SK-N-SH treated with all-trans-retinoic acid at 6 μM for 48 hours (cell line): ENCODE results near the gene SDE2.
"Not testable (repeated sequence)": the region's sequence is repeated elsewhere in the genome, so short reads cannot be mapped to it uniquely, and the experiment has no call there.

Experiments
- ATAC-seq: fragments of 200-7000 bp; cut with Tn5 transposase; 3 replicates; pipeline ENCODE4 v1.9.1; 2020; ENCODE audit warnings: mild to moderate bottlenecking, moderate library complexity
- ARNTL ChIP-seq: fragments of 450-650 bp; formaldehyde crosslinking; IDR thresholded peaks from 2 replicates; pipeline ENCODE4 v1.5.0; 2020; ENCODE audit warnings: low read depth, mild to moderate bottlenecking, moderate library complexity, borderline replicate concordance
- BACH2 ChIP-seq: fragments of 250-450 bp; sonication (Bioruptor Pico); IDR thresholded peaks from 2 replicates; pipeline ENCODE4 v1.9.0; 2021; ENCODE audit warnings: mild to moderate bottlenecking, borderline replicate concordance
- CREB5 ChIP-seq: fragments of 250-450 bp; sonication (Bioruptor Pico); IDR thresholded peaks from 2 replicates; pipeline ENCODE4 v1.5.1; 2020; ENCODE audit warnings: low read depth, mild to moderate bottlenecking, moderate library complexity
- CSDC2 ChIP-seq: fragments of 250-450 bp; sonication (Bioruptor Pico); IDR thresholded peaks from 2 replicates; pipeline ENCODE4 v1.5.0; 2020; ENCODE audit warnings: mild to moderate bottlenecking, moderate library complexity
- CSRNP3 ChIP-seq: fragments of 250-450 bp; sonication (Bioruptor Pico); IDR thresholded peaks from 2 replicates; pipeline ENCODE4 v1.5.1; 2021; ENCODE audit warnings: mild to moderate bottlenecking, moderate library complexity
- ESRRG ChIP-seq: fragments of 250-450 bp; sonication (Bioruptor Pico); IDR thresholded peaks from 2 replicates; pipeline ENCODE4 v1.6.1; 2021; ENCODE audit warnings: mild to moderate bottlenecking
- GLIS3 ChIP-seq: fragments of 250-450 bp; sonication (Bioruptor Pico); IDR thresholded peaks from 2 replicates; pipeline ENCODE4 v1.5.0; 2020; ENCODE audit warnings: mild to moderate bottlenecking, moderate library complexity
- ISL1 ChIP-seq: fragments of 250-450 bp; sonication (Bioruptor Pico); IDR thresholded peaks from 2 replicates; pipeline ENCODE4 v2.1.2; 2022; ENCODE audit warnings: mild to moderate bottlenecking, moderate library complexity
- OSR1 ChIP-seq: fragments of 250-450 bp; sonication (Bioruptor Pico); IDR thresholded peaks from 2 replicates; pipeline ENCODE4 v1.8.0; 2022; ENCODE audit warnings: moderate library complexity, mild to moderate bottlenecking, inconsistent platforms
- PATZ1 ChIP-seq: fragments of 250-450 bp; sonication (Bioruptor Pico); IDR thresholded peaks from 2 replicates; pipeline ENCODE4 v1.8.0; 2020; ENCODE audit warnings: mild to moderate bottlenecking, moderate library complexity, borderline replicate concordance
- PPARA ChIP-seq: fragments of 250-450 bp; sonication (Bioruptor Pico); IDR thresholded peaks from 2 replicates; pipeline ENCODE4 v1.5.0; 2020; ENCODE audit warnings: mild to moderate bottlenecking, borderline replicate concordance
- RARB ChIP-seq: fragments of 250-450 bp; sonication (Bioruptor Pico); IDR thresholded peaks from 2 replicates; pipeline ENCODE4 v1.8.0; 2021; ENCODE audit warnings: mild to moderate bottlenecking, moderate library complexity
- TCF4 ChIP-seq: fragments of 250-450 bp; sonication (Bioruptor Pico); IDR thresholded peaks from 2 replicates; pipeline ENCODE4 v1.8.0; 2021; ENCODE audit warnings: mild to moderate bottlenecking, moderate library complexity, borderline replicate concordance
- TOX ChIP-seq: fragments of 250-450 bp; sonication (Bioruptor Pico); IDR thresholded peaks from 2 replicates; pipeline ENCODE4 v1.8.0; 2021; ENCODE audit warnings: mild to moderate bottlenecking, moderate library complexity, borderline replicate concordance
- TSHZ2 ChIP-seq: fragments of 250-450 bp; sonication (Bioruptor Pico); IDR thresholded peaks from 2 replicates; pipeline ENCODE4 v1.5.0; 2020; ENCODE audit warnings: mild to moderate bottlenecking, moderate library complexity
- ZC3H10 ChIP-seq: fragments of 250-450 bp; sonication (Bioruptor Pico); IDR thresholded peaks from 2 replicates; pipeline ENCODE4 v1.5.1; 2021; ENCODE audit warnings: mild to moderate bottlenecking, moderate library complexity
- ZFP3 ChIP-seq: fragments of 250-450 bp; sonication (Bioruptor Pico); IDR thresholded peaks from 2 replicates; pipeline ENCODE4 v1.5.0; 2020; ENCODE audit warnings: mild to moderate bottlenecking, moderate library complexity
- ZNF565 ChIP-seq: fragments of 450-650 bp; formaldehyde crosslinking; conservative IDR thresholded peaks from 2 replicates; pipeline ENCODE4 v1.5.0; 2020; ENCODE audit warnings: low read depth, mild to moderate bottlenecking, moderate library complexity
- ZNF70 ChIP-seq: fragments of 450-650 bp; formaldehyde crosslinking; IDR thresholded peaks from 2 replicates; pipeline ENCODE4 v1.5.0; 2020; ENCODE audit warnings: mild to moderate bottlenecking, moderate library complexity
- ZNF8 ChIP-seq: fragments of 450-650 bp; formaldehyde crosslinking; IDR thresholded peaks from 2 replicates; pipeline ENCODE4 v1.5.0; 2020; ENCODE audit warnings: mild to moderate bottlenecking, moderate library complexity
- TF ChIP-seq, protein P1 (sequence below): fragments of 250-450 bp; sonication (Bioruptor Pico); IDR thresholded peaks from 2 replicates; pipeline ENCODE4 v1.8.0; 2021; ENCODE audit warnings: low read depth, mild to moderate bottlenecking, moderate library complexity, borderline replicate concordance

SDE2 gene

GRCh38 chr1:225937048-225937968 lies 61.8 kb downstream of the SDE2 start:
- TF ChIP-seq PATZ1 (no peak), OSR1 (CRISPR knock-in tag) (no peak), BACH2 (CRISPR knock-in tag) (no peak), TCF4 (CRISPR knock-in tag) (no peak), TSHZ2 (no peak), CSRNP3 (CRISPR knock-in tag) (no peak), PPARA (CRISPR knock-in tag) (no peak), TOX (no peak), ZNF565 (CRISPR knock-in tag) (no peak), CREB5 (no peak), RARB (CRISPR knock-in tag) (no peak), GLIS3 (CRISPR knock-in tag) (no peak), ESRRG (no peak), ARNTL (CRISPR knock-in tag) (no peak)
- TF ChIP-seq, protein P1, sequence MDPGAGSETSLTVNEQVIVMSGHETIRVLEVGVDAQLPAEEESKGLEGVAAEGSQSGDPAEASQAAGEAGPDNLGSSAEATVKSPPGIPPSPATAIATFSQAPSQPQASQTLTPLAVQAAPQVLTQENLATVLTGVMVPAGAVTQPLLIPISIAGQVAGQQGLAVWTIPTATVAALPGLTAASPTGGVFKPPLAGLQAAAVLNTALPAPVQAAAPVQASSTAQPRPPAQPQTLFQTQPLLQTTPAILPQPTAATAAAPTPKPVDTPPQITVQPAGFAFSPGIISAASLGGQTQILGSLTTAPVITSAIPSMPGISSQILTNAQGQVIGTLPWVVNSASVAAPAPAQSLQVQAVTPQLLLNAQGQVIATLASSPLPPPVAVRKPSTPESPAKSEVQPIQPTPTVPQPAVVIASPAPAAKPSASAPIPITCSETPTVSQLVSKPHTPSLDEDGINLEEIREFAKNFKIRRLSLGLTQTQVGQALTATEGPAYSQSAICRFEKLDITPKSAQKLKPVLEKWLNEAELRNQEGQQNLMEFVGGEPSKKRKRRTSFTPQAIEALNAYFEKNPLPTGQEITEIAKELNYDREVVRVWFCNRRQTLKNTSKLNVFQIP (CRISPR knock-in tag): no peak
- ATAC-seq: no peak

DNA sequence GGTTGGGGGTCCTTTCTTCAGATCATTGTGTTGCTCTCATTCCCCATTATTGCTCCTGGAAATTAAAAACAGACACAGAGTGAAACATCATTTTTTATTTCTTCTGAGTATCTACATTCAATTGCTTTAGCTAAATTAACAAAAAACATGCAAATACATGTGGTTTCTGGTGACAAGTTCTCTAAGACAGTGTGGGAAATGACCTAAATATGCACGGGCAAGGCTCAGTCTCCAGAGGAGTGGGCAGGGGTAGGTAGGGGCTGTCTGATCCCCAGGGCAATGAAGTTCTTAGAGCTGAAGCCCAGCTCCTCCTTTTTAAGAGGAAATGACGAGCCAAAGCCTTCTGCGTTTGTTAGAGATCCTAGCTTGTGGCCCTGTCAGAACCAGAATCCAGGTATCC lies 62.6 kb downstream of the SDE2 start:
- no peak for ATAC-seq
- no peak for TF ChIP-seq ISL1 (CRISPR knock-in tag)
- no peak for TF ChIP-seq CSRNP3 (CRISPR knock-in tag)
- TF ChIP-seq, all 23 proteins: peak for 0

DNA sequence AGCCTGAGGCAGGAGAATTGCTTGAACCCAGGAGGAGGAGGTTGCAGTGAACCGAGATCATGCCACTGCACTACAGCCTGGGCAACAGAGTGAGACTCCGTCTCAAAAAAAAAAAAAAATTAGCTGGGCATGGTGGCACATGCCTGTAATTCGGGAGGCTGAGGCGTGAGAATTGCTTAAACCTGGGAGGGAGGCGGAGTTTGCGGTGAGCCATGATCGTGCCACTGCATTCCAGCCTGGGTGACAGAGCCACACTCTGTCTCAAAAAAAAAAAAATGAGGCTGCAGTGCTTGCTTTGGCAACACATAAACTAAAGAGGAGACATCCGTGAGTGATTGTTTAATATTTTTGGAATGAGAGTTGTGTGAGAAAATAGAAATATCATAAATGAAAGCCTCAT lies 63.1 kb downstream of the SDE2 start:
- ATAC-seq: not testable (repeated sequence)

DNA sequence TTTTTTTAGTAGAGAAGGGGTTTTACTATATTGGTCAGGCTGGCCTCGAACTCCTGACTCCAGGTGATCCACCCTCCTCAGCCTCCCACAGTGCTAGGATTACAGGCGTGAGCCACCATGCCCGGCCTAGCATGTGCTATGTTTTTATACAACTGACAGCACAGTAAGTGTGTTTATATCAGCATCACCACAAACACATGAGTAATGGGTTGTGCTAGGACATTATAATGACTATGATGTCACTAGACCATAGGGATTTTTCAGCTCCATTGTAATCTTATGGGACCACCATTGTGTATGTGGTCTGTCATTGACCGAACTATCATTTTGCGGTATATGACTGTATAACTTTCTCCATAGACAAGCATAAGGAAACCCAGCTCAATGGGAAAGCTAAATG lies 64.4 kb downstream of the SDE2 start:
- no peak for ATAC-seq
- TF ChIP-seq TCF4 (CRISPR knock-in tag) (no peak), GLIS3 (CRISPR knock-in tag) (no peak), ZFP3 (no peak), ZC3H10 (no peak), OSR1 (CRISPR knock-in tag) (no peak), CSRNP3 (CRISPR knock-in tag) (no peak), ZNF8 (no peak), PPARA (CRISPR knock-in tag) (no peak), CSDC2 (no peak), ZNF70 (CRISPR knock-in tag) (no peak), RARB (CRISPR knock-in tag) (no peak), ESRRG (no peak), ARNTL (CRISPR knock-in tag) (no peak)
- TF ChIP-seq, protein P1 (CRISPR knock-in tag): no peak
